Subcutaneous adipose tissue (tissue), 4 donors: Measurements from ENCODE around the gene HMGCS2. TPM values are rescaled to one million over a fixed set of nuclear protein-coding genes. Genes with fewer than 3 reads are reported as not detected.

ENCODE experiments used
- total RNA-seq, 4 donors: library from RNA; depleted of rRNA; stranded (reverse); fragments of >200 nt; gene quantifications; one replicate each; pipeline ENCODE4 v1.1.0, GENCODE V29; 2016
- TF ChIP-seq, protein P1 (sequence below): fragments of 450-650 bp; IDR thresholded peaks from one replicate; pipeline ENCODE4 v1.5.1; 2016; ENCODE audit warnings: low read depth, mild to moderate bottlenecking, control low read depth, antibody characterized with exemption, moderate library complexity

Gene HMGCS2
- total RNA-seq, 4 donors from 2014 or later: 0.34 to 0.49 TPM; not detected in 2

DNA sequence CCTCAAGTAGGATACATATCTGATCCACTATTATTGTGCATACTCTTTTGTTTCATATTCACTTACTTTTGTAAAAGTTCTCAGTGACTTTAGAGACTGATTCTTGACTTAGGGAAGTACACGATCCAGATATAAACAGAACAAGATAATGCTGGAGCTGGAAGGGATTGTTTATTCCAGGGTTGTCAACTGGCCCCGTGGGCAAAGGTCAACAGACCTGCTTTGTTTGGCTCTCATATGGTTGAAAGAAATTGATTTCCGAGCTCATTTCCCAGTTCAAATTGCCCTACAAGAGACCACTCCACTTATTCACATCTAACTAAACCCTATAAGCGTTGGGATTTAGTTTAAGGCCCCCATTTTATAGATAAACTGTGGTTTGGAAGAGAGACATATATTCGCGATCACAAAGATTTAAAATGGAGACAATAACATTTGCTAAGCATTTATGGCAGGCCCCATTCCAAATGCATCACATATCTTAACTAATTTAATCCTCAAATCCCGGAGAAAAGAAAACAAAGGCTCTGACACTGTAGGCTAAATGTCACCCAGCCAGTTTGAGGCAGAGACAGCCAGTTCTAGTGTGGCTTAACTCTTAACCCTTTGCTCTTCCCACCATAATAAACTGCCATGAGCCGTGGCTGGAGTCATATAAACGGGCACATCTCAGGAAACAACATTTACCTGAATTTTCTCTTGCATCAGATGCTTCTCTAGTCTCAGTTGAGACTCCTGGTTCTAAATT lies 21.9 kb upstream of the HMGCS2 start:
- TF ChIP-seq, protein P1, sequence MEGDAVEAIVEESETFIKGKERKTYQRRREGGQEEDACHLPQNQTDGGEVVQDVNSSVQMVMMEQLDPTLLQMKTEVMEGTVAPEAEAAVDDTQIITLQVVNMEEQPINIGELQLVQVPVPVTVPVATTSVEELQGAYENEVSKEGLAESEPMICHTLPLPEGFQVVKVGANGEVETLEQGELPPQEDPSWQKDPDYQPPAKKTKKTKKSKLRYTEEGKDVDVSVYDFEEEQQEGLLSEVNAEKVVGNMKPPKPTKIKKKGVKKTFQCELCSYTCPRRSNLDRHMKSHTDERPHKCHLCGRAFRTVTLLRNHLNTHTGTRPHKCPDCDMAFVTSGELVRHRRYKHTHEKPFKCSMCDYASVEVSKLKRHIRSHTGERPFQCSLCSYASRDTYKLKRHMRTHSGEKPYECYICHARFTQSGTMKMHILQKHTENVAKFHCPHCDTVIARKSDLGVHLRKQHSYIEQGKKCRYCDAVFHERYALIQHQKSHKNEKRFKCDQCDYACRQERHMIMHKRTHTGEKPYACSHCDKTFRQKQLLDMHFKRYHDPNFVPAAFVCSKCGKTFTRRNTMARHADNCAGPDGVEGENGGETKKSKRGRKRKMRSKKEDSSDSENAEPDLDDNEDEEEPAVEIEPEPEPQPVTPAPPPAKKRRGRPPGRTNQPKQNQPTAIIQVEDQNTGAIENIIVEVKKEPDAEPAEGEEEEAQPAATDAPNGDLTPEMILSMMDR: no peak

DNA sequence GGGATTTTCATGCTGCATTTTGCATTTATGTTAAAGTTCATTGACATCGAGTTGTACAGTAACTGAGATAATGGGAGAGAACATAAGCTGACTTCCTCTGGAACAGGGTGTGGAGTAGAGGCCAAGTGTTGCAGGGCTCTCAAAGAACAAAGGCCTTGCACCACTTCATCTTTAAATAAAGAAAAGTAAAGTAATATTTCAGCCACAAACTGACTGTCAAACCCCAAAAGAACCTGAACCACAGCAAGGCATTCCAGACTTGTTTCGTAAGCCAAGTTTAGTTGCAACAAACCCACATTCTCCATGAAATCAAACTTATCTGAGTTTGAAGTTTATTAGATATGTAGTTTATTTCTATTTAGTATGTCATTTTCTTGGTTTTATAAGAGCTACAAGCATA lies 19.1 kb upstream of the HMGCS2 start:
- TF ChIP-seq, protein P1: no peak

DNA sequence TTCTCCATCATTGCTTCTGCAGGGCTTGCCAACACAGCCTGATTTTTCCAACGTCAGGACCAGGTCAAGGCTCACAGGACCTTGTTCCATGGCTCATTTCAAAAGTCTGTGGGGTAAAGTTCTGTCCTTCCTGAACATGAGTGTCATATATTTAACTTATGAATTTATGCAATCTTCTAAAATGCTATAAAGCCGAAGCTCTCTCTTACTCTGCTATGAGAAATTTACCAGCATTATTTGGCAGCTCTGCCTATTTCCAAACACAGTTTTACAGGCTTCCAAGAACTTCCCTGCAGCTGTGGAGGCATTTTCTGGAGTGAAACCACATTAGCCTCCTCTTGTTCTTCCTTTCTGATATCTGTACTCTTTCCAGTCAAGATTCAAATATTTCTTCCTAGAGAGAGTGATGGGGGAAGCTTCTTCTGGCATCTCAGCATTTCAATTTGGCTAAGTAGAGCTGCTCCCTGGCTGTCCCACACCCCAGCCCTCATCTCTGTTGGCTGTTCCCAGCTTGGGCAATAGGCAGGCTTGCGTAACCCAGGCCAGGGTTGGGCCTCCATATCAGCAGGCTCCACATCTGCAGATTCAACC lies 15.6 kb upstream of the HMGCS2 start:
- TF ChIP-seq, protein P1: no peak

DNA sequence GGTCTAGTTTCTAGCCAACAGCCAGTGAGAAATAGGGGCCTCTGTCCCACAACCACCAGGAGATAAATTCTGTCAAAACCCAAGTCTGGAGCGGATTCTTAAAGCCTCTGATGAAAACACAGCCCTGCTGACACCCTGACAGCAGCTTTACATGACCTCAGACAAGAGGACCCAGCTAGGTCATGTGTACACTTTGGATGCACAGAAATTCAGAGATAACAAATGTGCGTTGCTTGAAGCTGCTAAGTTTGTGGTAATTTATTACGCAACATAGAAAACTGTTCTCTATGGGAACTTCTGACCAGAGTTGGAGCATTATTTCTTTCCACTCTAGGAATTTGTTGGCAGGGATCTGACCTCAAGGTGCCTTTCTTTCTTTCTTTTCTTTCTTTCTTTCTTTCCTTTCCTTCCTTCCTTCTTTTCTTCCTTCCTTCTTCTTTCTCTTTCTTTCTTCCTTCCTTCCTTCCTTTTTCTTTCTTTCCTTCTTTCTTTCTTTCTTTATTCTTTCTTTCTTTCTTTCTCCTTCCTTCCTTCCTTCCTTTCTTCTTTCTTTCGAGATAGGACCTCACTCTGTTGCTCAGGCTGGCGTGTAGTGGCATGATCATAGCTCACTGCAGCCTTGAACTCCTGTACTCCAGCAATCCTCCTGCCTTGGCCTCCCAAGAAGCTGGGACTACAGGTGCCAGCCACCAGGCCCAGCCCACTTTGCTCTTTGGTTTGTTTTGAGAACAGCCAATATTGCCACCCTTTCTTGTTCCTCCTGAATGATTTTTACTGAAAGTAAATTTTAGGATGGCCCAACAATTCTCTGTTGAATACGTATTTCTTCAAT lies 14.9 kb upstream of the HMGCS2 start:
- TF ChIP-seq, protein P1: no peak

DNA sequence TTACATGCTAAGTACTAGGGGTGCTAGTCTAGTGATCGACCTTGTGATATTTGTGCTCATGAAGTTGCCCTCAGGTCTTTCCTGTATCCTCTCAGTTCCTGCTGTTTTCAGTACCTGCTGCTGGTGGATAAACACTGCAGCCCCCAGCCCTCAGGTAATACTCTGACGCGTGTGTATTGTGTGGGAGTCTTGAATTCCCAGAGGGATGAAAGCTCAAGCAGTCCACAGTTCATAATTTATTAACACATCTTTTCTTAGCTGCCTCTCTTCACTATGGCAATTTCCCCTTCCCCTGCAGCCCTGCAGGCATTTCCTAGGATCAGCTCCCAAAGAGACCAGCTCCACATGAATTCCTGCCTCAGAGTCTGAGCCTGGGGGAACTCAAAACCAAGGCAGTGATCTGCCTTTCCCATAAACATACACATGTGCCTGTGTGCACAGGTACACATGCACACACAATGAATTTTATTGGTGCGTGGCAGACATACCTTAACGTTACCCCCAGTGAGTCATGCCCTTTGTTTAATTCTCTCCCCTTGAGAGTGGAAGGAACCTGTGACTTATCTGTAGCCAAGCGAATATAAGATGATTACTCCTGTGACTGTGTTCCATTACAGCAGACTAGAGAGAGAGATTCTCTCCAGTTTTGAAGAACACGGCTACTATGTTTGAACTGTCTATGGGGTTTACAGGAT lies 14.1 kb upstream of the HMGCS2 start:
- TF ChIP-seq, protein P1: no peak

DNA sequence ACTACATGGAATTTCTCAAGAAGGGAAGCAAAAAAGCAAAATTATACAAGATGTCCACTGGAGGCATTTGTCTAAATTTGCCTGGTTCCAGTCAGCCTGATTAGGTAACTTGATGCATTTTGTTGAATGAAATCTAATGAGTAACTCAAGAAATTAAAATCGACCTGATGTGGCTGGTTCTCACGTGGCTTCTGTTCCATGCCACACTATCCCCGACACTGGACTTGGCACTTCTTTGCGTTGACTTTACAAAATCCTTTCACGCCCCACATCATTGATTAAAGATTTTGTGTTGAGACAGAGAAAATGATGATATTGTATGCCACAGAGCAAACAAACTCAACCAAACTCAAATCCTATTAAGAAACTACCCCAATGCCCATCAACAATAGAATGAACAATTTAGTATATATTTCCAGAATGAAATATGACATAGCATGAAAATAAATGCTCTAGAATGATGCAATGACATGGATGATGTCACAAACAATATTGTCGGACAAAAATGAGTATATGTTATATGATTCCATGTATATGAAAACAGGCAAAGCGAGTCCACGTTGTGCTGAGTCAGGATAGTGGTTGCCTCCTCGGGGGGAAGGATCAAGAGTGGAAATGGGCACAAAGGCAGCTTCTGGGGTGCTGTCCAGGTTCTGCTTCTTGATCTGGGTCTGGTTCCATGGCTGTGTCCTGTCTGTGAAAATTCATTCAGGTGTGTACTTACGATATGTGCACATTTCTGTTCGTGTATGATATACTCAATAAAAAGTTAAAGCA lies 12.9 kb upstream of the HMGCS2 start:
- TF ChIP-seq, protein P1: no peak
